GM18517 (cell line): ENCODE measurements around the gene NUP214.
"Not testable (repeated sequence)": the region's sequence is repeated elsewhere in the genome, so short reads cannot be mapped to it uniquely, and the experiment has no call there.

Source experiments
- ATAC-seq: cut with Tn5 transposase; IDR thresholded peaks from one replicate; pipeline ENCODE4 v1.9.1; 2021; ENCODE audit warnings: mild to moderate bottlenecking, moderate library complexity; ENCODE audit not compliant: unreplicated experiment

The NUP214 gene

DNA sequence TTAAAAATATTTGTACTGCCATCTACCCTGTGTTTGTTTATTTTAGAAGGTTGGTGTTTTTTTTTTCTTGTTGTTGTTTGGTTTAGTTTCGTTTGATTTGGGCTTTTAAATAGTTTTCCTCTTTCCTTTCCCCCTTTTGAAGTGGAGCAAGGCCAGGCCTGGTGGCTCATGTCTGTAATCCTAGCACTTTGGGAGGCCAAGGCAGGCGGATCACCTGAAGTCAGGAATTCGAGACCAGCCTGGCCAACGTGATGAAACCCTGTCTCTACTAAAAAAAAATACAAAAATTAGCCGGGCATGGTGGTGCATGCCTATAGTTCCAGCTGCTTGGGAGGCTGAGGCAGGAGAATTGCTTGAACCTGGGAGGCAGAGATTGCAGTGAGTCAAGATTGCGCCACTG lies 65.6 kb downstream of the NUP214 start:
- ATAC-seq = not testable (repeated sequence)

DNA sequence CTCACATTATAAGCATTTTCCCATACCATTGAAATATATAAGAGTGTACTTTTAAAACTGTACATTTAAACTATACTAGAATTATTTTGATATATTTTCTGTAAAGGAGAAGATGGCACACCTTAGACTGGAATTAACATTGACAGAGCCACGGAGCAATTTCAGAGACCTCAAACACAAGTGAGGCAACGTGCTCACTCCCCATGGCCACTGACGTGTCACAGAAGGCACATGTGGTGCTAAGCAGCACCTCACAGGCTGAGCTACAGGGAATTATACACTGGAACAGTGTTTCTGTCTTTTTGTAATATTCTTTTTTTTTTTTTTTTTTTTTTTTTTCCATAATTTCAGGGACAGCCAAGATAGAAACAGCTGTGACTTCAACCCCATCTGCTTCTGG lies 66.5 kb downstream of the NUP214 start:
- no peak for ATAC-seq

DNA sequence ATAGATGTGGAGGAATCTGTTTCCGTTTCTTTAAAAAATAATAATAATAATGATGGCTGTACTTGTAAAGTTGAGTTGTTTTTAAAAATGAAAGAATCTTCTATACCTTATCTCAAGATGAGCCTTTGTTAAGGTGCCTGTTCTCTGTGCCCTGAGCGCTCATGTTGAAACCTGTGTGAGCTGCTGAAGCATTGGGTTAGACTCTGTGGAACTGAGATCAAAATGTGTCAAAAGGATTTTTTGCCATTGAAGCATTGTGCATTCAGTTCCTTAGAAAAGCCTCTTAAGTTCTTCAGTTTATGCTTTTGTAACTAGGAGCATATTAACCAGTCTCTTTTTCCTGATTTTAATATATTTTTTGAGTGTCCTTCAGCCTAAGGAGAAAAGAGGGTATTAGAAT lies 67.7 kb downstream of the NUP214 start:
- ATAC-seq = no peak

DNA sequence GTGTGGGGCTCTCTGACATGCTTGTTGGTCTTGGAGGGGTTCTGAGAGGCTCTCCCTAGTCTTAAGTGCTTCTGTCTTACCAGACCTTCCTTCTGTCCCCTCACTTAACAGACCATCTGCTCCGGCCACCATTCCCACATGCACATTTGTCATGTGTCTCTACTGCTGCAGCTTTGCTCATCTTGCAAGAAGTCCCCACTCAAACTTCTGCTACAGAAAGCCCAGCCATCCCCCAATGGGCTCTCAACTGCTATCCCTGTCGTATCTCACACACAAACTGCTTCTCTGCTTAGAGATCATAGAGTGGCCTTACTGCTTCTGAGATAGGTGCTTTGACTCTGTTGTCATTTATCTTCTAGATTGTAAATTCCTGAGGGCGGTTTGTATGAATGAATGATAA lies 69.4 kb downstream of the NUP214 start:
- no peak for ATAC-seq

DNA sequence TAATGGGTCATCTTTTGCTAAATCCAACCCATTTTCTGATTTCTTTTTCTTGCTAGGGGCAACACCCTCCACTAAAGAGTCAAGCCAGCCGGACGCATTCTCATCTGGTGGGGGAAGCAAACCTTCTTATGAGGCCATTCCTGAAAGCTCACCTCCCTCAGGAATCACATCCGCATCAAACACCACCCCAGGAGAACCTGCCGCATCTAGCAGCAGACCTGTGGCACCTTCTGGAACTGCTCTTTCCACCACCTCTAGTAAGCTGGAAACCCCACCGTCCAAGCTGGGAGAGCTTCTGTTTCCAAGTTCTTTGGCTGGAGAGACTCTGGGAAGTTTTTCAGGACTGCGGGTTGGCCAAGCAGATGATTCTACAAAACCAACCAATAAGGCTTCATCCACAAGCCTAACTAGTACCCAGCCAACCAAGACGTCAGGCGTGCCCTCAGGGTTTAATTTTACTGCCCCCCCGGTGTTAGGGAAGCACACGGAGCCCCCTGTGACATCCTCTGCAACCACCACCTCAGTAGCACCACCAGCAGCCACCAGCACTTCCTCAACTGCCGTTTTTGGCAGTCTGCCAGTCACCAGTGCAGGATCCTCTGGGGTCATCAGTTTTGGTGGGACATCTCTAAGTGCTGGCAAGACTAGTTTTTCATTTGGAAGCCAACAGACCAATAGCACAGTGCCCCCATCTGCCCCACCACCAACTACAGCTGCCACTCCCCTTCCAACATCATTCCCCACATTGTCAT lies 72.0 kb downstream of the NUP214 start:
- no peak for ATAC-seq

DNA sequence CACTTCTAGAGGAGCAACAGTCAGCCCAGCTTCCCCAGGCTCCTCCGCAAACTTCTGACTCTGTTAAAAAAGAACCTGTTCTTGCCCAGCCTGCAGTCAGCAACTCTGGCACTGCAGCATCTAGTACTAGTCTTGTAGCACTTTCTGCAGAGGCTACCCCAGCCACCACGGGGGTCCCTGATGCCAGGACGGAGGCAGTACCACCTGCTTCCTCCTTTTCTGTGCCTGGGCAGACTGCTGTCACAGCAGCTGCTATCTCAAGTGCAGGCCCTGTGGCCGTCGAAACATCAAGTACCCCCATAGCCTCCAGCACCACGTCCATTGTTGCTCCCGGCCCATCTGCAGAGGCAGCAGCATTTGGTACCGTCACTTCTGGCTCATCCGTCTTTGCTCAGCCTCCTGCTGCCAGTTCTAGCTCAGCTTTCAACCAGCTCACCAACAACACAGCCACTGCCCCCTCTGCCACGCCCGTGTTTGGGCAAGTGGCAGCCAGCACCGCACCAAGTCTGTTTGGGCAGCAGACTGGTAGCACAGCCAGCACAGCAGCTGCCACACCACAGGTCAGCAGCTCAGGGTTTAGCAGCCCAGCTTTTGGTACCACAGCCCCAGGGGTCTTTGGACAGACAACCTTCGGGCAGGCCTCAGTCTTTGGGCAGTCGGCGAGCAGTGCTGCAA lies 72.8 kb downstream of the NUP214 start:
- no peak for ATAC-seq

DNA sequence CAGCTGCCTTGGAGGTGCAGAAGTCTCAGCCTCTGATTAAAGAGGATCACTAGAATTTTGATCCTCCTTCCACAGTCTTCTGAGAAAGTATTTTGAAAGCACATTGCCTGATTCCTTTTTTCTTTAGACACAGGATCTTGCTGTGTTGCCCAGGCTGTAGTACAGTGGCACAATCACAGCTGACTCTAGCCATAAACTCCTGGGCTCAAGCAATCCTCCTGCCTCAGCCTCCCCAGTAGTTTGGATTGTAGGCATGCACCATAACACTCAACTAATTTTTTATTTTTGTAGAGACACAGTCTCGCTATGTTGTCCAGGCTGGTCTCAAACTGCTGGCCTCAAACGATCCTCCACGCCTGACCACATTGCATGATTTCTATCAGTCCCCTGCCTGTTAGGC lies 76.5 kb downstream of the NUP214 start:
- no peak for ATAC-seq

DNA sequence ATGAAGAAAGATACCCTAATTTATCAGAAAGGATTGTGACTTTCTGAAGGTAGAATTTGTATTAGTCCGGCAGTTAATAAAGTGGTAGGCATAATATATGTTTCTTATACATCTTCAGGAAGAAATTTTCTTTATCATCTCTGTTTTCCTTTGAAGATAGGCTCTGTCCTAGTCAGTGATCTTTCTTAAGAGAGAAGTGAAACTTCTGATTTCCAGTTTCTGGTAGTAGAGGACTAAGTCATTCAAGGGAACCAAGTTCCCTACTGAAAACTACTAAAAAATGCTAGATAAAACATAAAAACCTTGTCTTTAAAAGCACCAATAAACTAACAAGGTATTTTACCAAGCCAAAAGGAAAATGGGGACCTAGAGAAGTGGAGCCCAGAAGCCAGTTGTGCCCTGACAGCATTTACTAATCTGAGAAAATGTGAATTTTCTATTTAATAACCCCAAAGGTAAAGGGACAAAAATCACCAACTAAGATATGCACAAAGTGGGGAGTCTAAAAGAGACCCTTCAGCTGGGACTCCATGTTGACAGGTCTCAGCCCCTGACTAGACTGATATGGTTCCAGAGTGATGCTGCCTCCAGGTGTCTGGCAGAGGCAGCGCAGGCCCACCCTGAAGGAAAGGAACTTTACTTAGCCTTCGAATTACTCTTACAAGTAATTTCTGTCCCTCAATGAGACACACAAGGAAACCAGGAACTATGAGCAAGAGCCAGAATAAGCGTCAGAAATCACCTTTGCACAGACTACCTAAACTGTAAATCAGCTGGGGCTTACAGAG lies 78.2 kb downstream of the NUP214 start:
- no peak for ATAC-seq

DNA sequence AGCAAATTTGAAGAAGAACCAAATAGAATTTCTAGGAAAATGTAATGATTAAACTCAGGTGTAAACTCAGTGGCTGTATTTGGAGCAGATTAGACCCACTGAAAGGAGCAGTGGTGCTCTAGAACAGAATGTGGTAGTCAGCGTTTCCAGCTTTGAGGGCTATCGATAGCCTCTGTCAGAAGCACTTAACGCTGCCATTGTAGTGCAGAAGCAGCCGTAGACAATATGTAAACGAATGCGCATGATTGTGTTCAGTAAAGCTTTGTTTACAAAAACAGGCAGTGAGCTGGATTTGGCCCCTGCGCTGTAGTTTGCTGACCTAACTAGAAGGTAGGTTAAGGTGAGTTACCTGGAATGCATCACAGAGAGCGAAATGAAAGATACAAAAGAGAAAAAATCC lies 78.9 kb downstream of the NUP214 start:
- no peak for ATAC-seq

DNA sequence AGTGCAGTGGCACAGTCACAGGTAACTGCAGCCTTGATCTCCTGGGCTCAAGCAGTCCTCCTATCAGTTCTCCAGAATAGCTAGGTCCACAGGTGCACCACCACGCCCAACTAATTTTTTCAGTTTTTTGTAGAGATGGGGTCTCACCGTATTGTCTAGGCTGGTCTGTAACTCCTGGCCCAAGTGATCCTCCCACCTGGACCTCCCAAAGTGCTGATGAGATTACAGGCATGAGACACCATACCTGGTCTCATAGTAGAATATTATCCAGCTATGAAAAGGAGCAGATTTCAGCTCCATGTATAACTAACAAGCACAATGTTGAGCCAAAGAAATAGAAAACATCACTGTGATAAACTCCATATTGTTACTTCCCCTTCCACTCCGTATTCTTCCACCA lies 81.1 kb downstream of the NUP214 start:
- ATAC-seq = no peak

DNA sequence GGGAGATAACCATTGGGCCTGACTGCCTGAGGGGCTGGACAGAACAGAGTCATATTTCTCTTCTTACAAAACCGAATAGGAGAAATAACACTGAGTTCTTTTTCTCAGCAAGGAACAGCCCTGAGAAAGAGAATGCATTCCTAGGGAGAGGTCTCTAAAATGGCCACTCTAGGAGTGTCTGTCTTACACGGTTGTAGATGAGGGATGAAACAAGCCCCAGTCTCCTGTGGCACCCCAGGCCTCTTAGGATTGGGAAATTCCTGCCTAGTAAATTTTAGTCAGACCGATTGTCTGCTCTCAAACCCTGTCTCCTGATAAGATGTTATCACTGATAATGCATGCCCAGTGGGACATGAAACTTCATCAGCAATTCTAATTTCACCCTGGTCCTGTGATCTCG lies 86.5 kb downstream of the NUP214 start:
- not testable (repeated sequence) for ATAC-seq

DNA sequence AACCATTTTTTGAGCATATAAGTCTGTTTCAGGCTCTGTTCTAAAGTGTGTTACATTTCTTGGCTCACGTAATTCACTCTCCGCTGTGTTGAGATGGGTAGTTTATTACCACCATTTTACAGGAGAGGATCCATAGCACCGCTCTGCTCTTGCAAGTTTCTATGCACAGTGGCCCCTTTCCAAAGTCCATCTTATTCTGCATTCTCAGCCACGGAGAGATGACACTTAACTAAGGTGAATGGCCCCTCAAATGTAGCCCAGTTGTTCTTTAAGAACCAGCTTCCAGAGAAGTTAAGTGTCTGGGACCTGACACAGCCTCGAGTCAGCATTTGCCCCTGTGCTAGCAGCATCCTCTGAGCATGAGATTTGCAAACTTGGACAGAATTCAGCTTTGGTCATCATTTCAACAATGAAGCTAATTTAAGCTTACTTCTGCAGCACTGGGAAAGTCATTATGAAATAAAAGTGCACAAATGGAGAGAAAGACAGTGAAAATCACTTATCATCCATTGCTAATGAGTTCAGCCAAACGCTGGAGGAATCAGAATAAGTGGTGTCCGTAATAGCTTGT lies 89.0 kb downstream of the NUP214 start:
- ATAC-seq = no peak

DNA sequence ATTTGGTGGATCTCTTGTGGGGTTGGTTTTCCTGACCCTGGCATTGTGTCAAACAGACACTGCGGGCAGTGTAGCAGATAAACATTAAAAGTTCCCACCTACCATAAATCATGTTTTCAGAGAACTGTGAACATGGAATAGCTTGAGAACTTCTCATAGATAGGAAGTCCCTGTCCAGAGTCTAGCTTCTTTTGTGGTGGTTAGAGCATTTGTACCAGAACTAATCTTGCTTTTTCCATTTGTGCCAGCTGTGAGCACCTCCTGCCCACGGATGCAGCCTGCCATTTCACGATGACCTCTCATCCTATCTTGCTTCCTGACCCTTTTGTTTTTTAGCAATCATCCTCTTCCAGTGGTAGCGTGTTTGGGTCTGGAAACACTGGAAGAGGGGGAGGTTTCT lies 89.5 kb downstream of the NUP214 start:
- ATAC-seq = no peak

DNA sequence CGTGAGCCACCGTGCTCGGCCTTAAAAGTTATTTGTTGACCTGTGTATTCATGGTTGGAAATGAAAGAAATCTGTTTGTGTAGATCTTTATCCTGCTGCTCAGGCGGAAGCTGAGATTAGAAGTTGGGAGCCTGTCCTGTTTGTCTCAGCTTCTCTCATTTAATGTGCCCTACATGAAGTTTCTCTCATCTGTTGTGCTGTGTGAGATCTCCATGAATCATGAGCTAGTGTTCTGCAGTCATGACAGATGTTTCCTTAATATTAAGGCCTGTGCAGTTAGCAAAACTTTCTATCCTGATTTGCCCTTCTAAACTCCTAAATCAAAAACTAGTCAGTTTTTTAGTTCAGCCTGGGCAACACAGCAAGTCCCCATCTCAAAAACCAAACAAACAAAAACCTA lies 91.4 kb downstream of the NUP214 start:
- no peak for ATAC-seq

DNA sequence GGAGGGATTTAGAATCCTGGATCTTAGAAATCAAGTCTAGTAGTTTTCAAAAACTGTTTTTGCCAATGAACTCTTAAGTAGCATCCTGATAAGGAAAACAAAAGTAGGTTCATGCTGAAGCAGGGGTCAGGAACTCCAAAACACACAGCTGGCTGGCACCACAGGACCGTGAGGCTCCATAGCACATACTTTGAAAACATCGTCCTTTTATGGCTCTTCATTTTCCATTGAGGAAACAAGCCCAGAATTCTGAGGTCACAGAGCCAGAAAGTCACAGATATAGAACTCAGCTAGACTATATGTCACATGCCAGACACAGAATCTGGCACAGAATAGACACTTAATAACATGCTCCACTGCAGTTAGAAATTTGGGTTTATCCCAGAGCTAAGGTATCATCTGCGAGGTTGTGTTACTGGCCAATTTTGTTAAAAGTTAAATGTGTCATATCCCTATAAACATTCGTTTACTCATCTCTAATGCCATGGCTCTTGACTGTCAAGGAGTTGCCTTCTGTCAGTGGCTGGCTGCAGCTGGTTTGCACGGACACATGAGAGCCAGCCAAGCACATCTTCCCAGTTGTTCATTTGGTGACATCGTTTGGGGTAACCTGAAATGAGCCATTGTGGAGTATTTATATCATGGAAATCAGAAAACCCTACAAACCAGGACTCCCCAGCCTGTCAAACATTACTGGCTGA lies 92.1 kb downstream of the NUP214 start:
- ATAC-seq = no peak

DNA sequence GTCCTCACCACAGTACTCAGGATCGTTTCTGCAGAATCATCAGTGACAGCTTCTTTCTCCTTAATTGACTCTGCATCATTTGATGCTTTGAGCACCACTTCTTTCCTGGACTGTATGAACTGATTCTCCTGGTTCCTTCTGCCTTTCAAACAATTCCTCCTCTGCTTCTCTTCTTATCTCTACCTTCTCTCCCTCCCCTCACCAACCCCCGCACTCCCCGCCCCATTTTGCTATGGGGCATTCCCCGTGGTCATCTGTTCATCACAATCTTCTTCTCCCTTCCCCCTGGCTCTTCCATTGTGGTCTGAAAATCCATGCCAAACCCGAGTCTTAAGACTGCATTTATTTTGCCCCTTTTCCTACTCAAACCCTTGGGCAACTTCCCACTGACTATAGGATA lies 93.0 kb downstream of the NUP214 start:
- no peak for ATAC-seq

DNA sequence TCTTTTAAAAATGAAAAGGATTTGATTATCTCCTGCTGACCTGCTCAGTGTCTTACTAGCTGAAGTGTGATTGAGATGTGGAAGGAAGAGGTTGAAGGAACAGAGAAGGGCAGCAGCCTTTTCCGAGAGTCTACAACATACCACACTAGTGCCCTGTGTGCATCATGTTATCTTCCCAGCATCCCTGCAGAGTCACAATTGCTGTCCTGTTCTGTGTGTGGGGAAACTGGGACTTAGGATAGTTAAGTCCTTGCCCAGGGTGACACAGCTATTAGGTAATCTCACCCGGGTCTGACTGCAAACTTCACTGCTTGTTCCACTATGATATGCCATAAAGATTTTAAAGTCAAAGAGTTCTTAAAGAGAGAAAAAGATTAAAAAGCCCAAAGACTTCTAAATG lies 95.1 kb downstream of the NUP214 start:
- no peak for ATAC-seq

DNA sequence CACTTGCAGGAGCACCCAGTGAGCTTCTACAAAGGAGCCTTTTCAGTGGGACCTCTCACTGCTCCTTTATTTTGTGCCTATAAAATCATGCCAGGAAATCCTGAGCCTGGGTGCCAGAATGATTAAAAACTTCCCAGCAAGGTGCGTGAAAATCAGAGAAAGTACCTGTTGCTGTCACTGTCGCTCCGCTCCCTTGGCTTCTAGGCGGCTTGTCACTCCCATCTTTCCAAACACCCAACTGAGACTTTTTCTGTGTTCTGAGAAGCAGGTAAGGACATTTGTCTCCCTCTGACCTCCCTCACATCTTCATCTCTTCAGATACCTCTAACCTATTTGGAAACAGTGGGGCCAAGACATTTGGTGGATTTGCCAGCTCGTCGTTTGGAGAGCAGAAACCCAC lies 97.1 kb downstream of the NUP214 start:
- no peak for ATAC-seq

DNA sequence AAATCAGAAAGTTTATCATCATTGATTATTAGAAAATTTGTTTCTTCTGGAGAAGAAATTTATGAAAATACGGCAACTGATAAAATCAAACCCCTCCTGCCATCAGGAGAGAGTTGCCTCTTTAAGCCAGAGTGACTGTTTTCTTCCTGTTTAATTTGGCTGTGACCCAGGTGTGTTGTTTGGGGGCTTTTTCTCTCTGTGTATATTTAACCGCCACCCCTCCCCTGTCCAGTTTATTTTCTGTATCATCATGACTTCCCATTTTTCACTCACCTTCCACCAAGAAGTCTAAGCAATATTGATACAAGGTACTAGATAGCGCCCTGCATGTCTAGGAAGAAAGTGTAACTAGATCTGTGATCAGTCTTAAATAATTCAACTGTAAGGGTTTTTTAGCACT lies 100.8 kb downstream of the NUP214 start:
- ATAC-seq = no peak

DNA sequence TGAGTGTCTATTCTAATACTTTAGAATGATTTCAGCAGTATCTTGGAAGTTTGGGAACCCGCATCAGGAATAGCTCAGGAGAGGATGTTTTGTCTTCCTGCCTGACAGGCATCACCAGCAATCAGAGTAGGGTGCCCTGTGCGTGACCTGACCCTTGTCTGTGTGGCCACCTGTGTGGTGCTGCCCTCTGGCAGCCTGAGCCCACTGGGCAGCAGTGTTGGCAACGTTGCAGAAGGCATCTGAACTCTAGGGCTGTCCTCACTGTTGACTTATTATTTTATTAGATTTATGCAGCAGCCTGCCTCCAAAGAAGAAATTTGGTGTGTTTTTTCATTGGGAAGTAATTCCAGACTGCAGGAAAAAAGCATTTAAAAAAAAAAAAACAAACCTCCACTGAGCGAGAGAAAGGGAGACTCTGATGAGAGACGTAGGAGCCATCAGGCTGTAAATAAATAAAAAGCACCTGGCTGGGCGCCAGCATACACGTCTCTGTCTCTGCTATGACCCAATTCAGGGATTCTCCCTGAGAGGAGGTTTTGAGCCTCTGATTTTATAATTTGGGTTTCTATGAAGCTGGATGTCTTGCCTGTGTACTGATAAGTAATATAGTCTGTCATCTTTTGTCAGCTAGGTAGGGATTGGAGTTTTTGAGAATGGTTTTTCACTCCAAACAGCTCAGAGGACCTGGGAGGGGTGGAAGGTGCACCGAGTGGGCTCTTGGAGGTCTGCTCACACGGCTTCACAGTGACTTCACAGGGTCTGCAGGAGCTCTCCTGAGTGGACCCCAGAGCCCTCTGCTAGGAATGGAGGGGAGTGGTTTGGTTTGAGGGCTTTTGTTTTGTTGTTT lies 101.9 kb downstream of the NUP214 start:
- ATAC-seq = no peak
